ENCODE measurements around the gene SHROOM1.

DNA sequence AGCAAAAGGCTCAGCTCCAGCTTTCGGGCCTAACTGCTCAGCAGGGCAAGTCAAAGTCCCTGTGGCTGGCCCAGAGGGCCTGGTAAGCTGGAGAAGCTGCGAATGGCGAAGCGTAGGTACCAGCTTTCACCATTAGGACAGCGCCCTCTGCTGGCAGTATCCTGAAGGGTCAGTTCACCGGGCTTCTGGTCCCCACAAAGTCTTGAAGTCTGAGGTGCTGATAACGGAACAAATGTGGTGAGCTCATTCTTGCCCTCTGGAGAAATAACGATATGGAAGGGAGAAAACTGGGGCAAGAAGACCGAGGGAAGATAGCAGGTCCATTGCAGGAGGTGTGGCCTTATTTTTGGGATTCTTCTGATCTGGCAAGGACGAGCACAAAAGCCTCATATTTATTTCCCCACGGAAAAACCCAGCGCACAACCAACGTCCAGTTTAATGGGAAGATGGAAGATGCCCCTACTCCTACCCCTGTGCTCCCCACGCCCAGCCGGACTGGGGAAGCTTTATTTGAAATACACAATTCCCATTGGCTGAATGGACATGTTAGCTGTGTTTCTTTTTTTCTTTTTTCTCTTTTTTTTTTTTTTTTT is 10.2 kb downstream of the SHROOM1 start:
- TF ChIP-seq POLR2AphosphoS5 (IDR thresholded peaks at IDR 0.05; ENCODE audit: low read depth, low read length) (no peak), TAF1 (IDR thresholded peaks at IDR 0.05; ENCODE audit: low read depth, low read length) (no peak), POLR2A (IDR thresholded peaks at IDR 0.05; ENCODE audit: low read depth, low read length) (no peak), PAX5 (IDR thresholded peaks at IDR 0.05; ENCODE audit: insufficient read depth, low read length, severe bottlenecking) (no peak), SPI1 (IDR thresholded peaks at IDR 0.05; ENCODE audit: low read depth, low read length) (no peak), POU2F2 (IDR thresholded peaks at IDR 0.05; ENCODE audit: low read depth, low read length) (0 out of 2 replicates have a peak, but pooled peaks have one; percentile 35)
